Mononuclear cell (primary cell): ENCODE measurements around the gene TMEM272. TPM values are rescaled to one million over a fixed set of nuclear protein-coding genes. Genes with fewer than 3 reads are reported as not detected.

Experiments
- H3K27me3 ChIP-seq: 2 replicates; pipeline ENCODE4 v1.6.0; 2011; ENCODE audit warnings: low read length, control low read depth; ENCODE audit not compliant: insufficient read depth
- H3K4me1 ChIP-seq: 2 replicates; pipeline ENCODE4 v1.5.1; 2011; ENCODE audit warnings: mild to moderate bottlenecking, low read length, control low read depth; ENCODE audit not compliant: insufficient read depth
- H3K4me3 ChIP-seq: 2 replicates; pipeline ENCODE4 v1.5.1; 2011; ENCODE audit warnings: mild to moderate bottlenecking, low read length, moderate library complexity
- H3K9me3 ChIP-seq: 2 replicates; pipeline ENCODE4 v1.5.1; 2011; ENCODE audit warnings: low read depth, mild to moderate bottlenecking, control low read depth, low read length
- total RNA-seq: library from RNA; depleted of rRNA; stranded (reverse); fragments of >200 nt; gene quantifications from one replicate; pipeline ENCODE4 v1.2.3, GENCODE V29; 2012

Gene TMEM272
- total RNA-seq, 1 donor = 1.0 TPM

- H3K4me1 ChIP-seq = no peaks in the 10 kb centered on the region
- H3K9me3 ChIP-seq = no peaks in the 10 kb centered on the region
- H3K4me3 ChIP-seq = no peak overlapping the region
- no peaks in the 10 kb centered on the region for H3K27me3 ChIP-seq
Observed at GRCh38 chr13:51772781-51773180, 72.2 kb downstream of the TMEM272 start.

GRCh38 chr13:51772105-51772455, 72.9 kb downstream of the TMEM272 start:
- H3K4me1 ChIP-seq = no peaks in the 10 kb centered on the region
- H3K4me3 ChIP-seq = no peak overlapping the region
- no peaks in the 10 kb centered on the region for H3K27me3 ChIP-seq
- H3K9me3 ChIP-seq = no peaks in the 10 kb centered on the region

GRCh38 chr13:51771418-51772104, 73.4 kb downstream of the TMEM272 start:
- Histone ChIP-seq H3K4me1 (no peaks in the 10 kb centered on the region), H3K27me3 (no peaks in the 10 kb centered on the region), H3K4me3 (no peak overlapping the region), H3K9me3 (no peaks in the 10 kb centered on the region)

GRCh38 chr13:51770681-51771417, 74.1 kb downstream of the TMEM272 start:
- Histone ChIP-seq H3K27me3 (no peaks in the 10 kb centered on the region), H3K9me3 (no peaks in the 10 kb centered on the region), H3K4me1 (no peaks in the 10 kb centered on the region), H3K4me3 (no peak overlapping the region)

- Histone ChIP-seq H3K27me3 (no peaks in the 10 kb centered on the region), H3K9me3 (no peaks in the 10 kb centered on the region), H3K4me1 (peaks cover under 1% of the 10 kb centered on the region), H3K4me3 (no peak overlapping the region)
Observed at GRCh38 chr13:51770160-51770559, 74.8 kb downstream of the TMEM272 start.

GRCh38 chr13:51769455-51770127, 75.4 kb downstream of the TMEM272 start:
- Histone ChIP-seq H3K27me3 (no peaks in the 10 kb centered on the region), H3K4me1 (peaks cover 6% of the 10 kb centered on the region), H3K4me3 (no peak overlapping the region), H3K9me3 (no peaks in the 10 kb centered on the region)

GRCh38 chr13:51768976-51769375, 76.0 kb downstream of the TMEM272 start:
- no peaks in the 10 kb centered on the region for H3K27me3 ChIP-seq
- H3K4me1 ChIP-seq = peaks cover 12% of the 10 kb centered on the region
- no peak overlapping the region for H3K4me3 ChIP-seq
- H3K9me3 ChIP-seq = no peaks in the 10 kb centered on the region

GRCh38 chr13:51768378-51768921, 76.5 kb downstream of the TMEM272 start:
- peaks cover 13% of the 10 kb centered on the region for H3K4me1 ChIP-seq
- H3K27me3 ChIP-seq = no peaks in the 10 kb centered on the region
- H3K9me3 ChIP-seq = no peaks in the 10 kb centered on the region
- H3K4me3 ChIP-seq = no peak overlapping the region

- Histone ChIP-seq H3K4me3 (no peak overlapping the region), H3K4me1 (peaks cover 13% of the 10 kb centered on the region), H3K27me3 (no peaks in the 10 kb centered on the region), H3K9me3 (no peaks in the 10 kb centered on the region)
Observed at GRCh38 chr13:51767100-51767499, 77.9 kb downstream of the TMEM272 start.

GRCh38 chr13:51765142-51765515, 79.8 kb downstream of the TMEM272 start:
- no peaks in the 10 kb centered on the region for H3K9me3 ChIP-seq
- H3K4me3 ChIP-seq = no peak overlapping the region
- H3K4me1 ChIP-seq = peaks cover 13% of the 10 kb centered on the region
- no peaks in the 10 kb centered on the region for H3K27me3 ChIP-seq

GRCh38 chr13:51764184-51765141, 80.5 kb downstream of the TMEM272 start:
- H3K4me3 ChIP-seq = no peak overlapping the region
- H3K27me3 ChIP-seq = no peaks in the 10 kb centered on the region
- H3K4me1 ChIP-seq = peaks cover 13% of the 10 kb centered on the region
- H3K9me3 ChIP-seq = no peaks in the 10 kb centered on the region

GRCh38 chr13:51763486-51763885, 81.5 kb downstream of the TMEM272 start:
- Histone ChIP-seq H3K4me3 (no peak overlapping the region), H3K27me3 (no peaks in the 10 kb centered on the region), H3K4me1 (peaks cover 13% of the 10 kb centered on the region), H3K9me3 (no peaks in the 10 kb centered on the region)
